22Rv1 (cell line): ENCODE measurements around the gene GRIN3A.

Experiments
- CTCF ChIP-seq: fragments of 450-650 bp; IDR thresholded peaks from 2 replicates; pipeline ENCODE4 v1.5.1; 2017; ENCODE audit warnings: mild to moderate bottlenecking
- ZFX ChIP-seq: fragments of 450-650 bp; IDR thresholded peaks from 2 replicates; pipeline ENCODE4 v1.6.1; 2017; ENCODE audit warnings: antibody characterized with exemption, borderline replicate concordance

- no peak for TF ChIP-seq CTCF
- TF ChIP-seq ZFX = no peak
These were observed 158.5 kb downstream of the GRIN3A start for GRCh38 chr9:101579711-101580545.
